OCI-LY7 (cell line): ENCODE measurements around the gene GARIN5B. TPM values are rescaled to one million over a fixed set of nuclear protein-coding genes. Genes with fewer than 3 reads are reported as not detected.

Experiments
- BruUV-seq: library from RNA; stranded (reverse); fragments of 400-500 nt; replicated peaks from 2 replicates; lab custom pipeline; 2021; lab: Mats Ljungman, UMichigan
- CTCF ChIA-PET: fragments of 300-600 bp; sonication (Branson Sonifier 250); formaldehyde crosslinking; loops from one replicate; lab custom pipeline; 2022; ENCODE audit warnings: antibody characterized with exemption; ENCODE audit not compliant: unreplicated experiment; lab: Charles Lee
- POLR2A ChIA-PET: fragments of 300-600 bp; sonication (Branson Sonifier 250); formaldehyde crosslinking; loops from one replicate; lab custom pipeline; 2022; ENCODE audit warnings: antibody characterized with exemption; lab: Charles Lee
- DNase-seq: peaks from one replicate; pipeline ENCODE4 v3.0.0-alpha.2; 2015; ENCODE audit warnings: low spot score
- H2AFZ ChIP-seq: fragments of 200-600 bp; sonication (generic), shearing (Covaris generic); 2 replicates; pipeline ENCODE4 v1.6.1; 2014; ENCODE audit warnings: mild to moderate bottlenecking, antibody characterized with exemption, low read length, moderate library complexity
- H3K27ac ChIP-seq: fragments of 200-600 bp; sonication (generic); 2 replicates; pipeline ENCODE4 v1.5.1; 2014; ENCODE audit warnings: mixed run types, low read depth, mild to moderate bottlenecking, moderate library complexity, low read length, inconsistent platforms; ENCODE audit not compliant: poor library complexity, severe bottlenecking
- H3K36me3 ChIP-seq: fragments of 200-600 bp; sonication (generic); 2 replicates; pipeline ENCODE4 v1.6.1; 2014; ENCODE audit warnings: mild to moderate bottlenecking, antibody characterized with exemption, low read length, moderate library complexity, mixed read lengths; ENCODE audit not compliant: insufficient read depth
- H3K4me1 ChIP-seq: fragments of 200-600 bp; sonication (generic); 2 replicates; pipeline ENCODE4 v1.5.1; 2014; ENCODE audit warnings: mild to moderate bottlenecking, low read length; ENCODE audit not compliant: insufficient read depth, poor library complexity, severe bottlenecking
- H3K4me2 ChIP-seq: fragments of 200-600 bp; sonication (generic); 2 replicates; pipeline ENCODE4 v1.6.1; 2014; ENCODE audit warnings: mild to moderate bottlenecking, low read length
- H3K4me3 ChIP-seq: fragments of 200-600 bp; sonication (generic); 2 replicates; pipeline ENCODE4 v1.5.1; 2014; ENCODE audit warnings: mild to moderate bottlenecking, low read depth, low read length; ENCODE audit not compliant: poor library complexity, severe bottlenecking
- H3K79me2 ChIP-seq: fragments of 200-600 bp; sonication (generic); 2 replicates; pipeline ENCODE4 v1.6.1; 2016; ENCODE audit warnings: low read depth, mild to moderate bottlenecking, low read length, moderate library complexity, mixed read lengths; ENCODE audit not compliant: insufficient read depth
- H3K9me2 ChIP-seq: fragments of 200-600 bp; sonication (generic); 2 replicates; pipeline ENCODE4 v1.6.1; 2016; ENCODE audit warnings: mild to moderate bottlenecking, low read length, mixed read lengths; ENCODE audit not compliant: insufficient read depth
- H3K9me3 ChIP-seq: fragments of 200-600 bp; sonication (generic); 2 replicates; pipeline ENCODE4 v1.6.1; 2014; ENCODE audit warnings: mild to moderate bottlenecking, mixed run types, low read length, mixed read lengths
- H4K20me1 ChIP-seq: fragments of 200-600 bp; sonication (generic); 2 replicates; pipeline ENCODE4 v1.6.1; 2014; ENCODE audit warnings: mild to moderate bottlenecking, antibody characterized with exemption, low read length, moderate library complexity, mixed read lengths; ENCODE audit not compliant: insufficient read depth
- CTCF ChIP-seq: fragments of 200-600 bp; sonication (generic); conservative IDR thresholded peaks from 2 replicates; pipeline ENCODE4 v1.5.1; 2014; ENCODE audit warnings: mild to moderate bottlenecking, antibody characterized with exemption, low read length, moderate library complexity, mixed read lengths
- EZH2phosphoT487 ChIP-seq: fragments of 200-600 bp; sonication (generic); IDR thresholded peaks from 2 replicates; pipeline ENCODE4 v1.6.1; 2018; ENCODE audit warnings: low read depth, borderline replicate concordance, mild to moderate bottlenecking, mixed run types, antibody characterized with exemption, low read length, moderate library complexity, mixed read lengths
- intact Hi-C: fragments of 100-400 bp; cut with micrococcal nuclease; formaldehyde crosslinking; loops from one replicate; pipeline ENCODE4 v1.10.0; 2022; ENCODE audit not compliant: unreplicated experiment
- total RNA-seq, 2 experiments: library from RNA; depleted of rRNA in 1 of 2; stranded (reverse); fragments of >200 nt in 1 of 2; shearing (Covaris generic) in 1 of 2; gene quantifications; 2 replicates each; pipeline ENCODE4 v1.2.3, GENCODE V29; 2014 to 2022

GARIN5B gene
- total RNA-seq, 2 experiments from 2014 or later = not detected

GRCh38 chr19:55321466-55322137, 41.5 kb downstream of the GARIN5B start:
- intact Hi-C loops = no loop called here
- ChIA-PET POLR2A (interaction anchor here (0.9 kb wide), 1 partner anchor 18 kb away, joined by 3 read pairs; the partner anchor contains the start of gene KMT5C), CTCF (no interaction called here)
- Histone ChIP-seq H4K20me1 (no peaks in the 10 kb centered on the region), H3K4me3 (no peak overlapping the region), H3K4me2 (no peak overlapping the region), H3K27ac (no peak overlapping the region), H3K9me3 (no peaks in the 10 kb centered on the region), H3K79me2 (no peaks in the 10 kb centered on the region), H3K36me3 (no peaks in the 10 kb centered on the region), H3K9me2 (no peaks in the 10 kb centered on the region), H2AFZ (no peak overlapping the region), H3K4me1 (peaks cover 11% of the 10 kb centered on the region)
- DNase-seq = no peak
- no peak for TF ChIP-seq EZH2phosphoT487
- TF ChIP-seq CTCF = no peak
- no TSS peak for BruUV-seq

- intact Hi-C loops = no loop called here
- Histone ChIP-seq H2AFZ (no peak overlapping the region), H4K20me1 (no peaks in the 10 kb centered on the region), H3K36me3 (no peaks in the 10 kb centered on the region), H3K4me3 (no peak overlapping the region), H3K79me2 (no peaks in the 10 kb centered on the region), H3K27ac (no peak overlapping the region), H3K4me1 (peaks cover 11% of the 10 kb centered on the region), H3K9me2 (no peaks in the 10 kb centered on the region), H3K4me2 (no peak overlapping the region), H3K9me3 (no peaks in the 10 kb centered on the region)
- no TSS peak for BruUV-seq
- ChIA-PET POLR2A (no interaction called here), CTCF (no interaction called here)
- no peak for DNase-seq
- no peak for TF ChIP-seq EZH2phosphoT487
- TF ChIP-seq CTCF = no peak
Observed at GRCh38 chr19:55320844-55321419, 42.1 kb downstream of the GARIN5B start.

GRCh38 chr19:55319785-55320184, 43.3 kb downstream of the GARIN5B start:
- no peak for TF ChIP-seq CTCF
- no peak for TF ChIP-seq EZH2phosphoT487
- 0 out of 2 replicates have a peak overlapping the region, but pooled peaks have one; percentile 10 for H3K4me2 ChIP-seq
- BruUV-seq = no TSS peak
- ChIA-PET POLR2A (no interaction called here), CTCF (no interaction called here)
- DNase-seq = peak; percentile 72
- H3K9me2 ChIP-seq = no peaks in the 10 kb centered on the region
- intact Hi-C loops = no loop called here
- H3K4me3 ChIP-seq = no peak overlapping the region
- no peaks in the 10 kb centered on the region for H3K36me3 ChIP-seq
- no peaks in the 10 kb centered on the region for H3K9me3 ChIP-seq
- no peak overlapping the region for H2AFZ ChIP-seq
- peaks cover 11% of the 10 kb centered on the region for H3K4me1 ChIP-seq
- H4K20me1 ChIP-seq = no peaks in the 10 kb centered on the region
- H3K27ac ChIP-seq = no peak overlapping the region
- no peaks in the 10 kb centered on the region for H3K79me2 ChIP-seq
